HG02571 (cell line): ENCODE data around the gene GNA12.

ENCODE experiments used
- ATAC-seq: cut with Tn5 transposase; IDR thresholded peaks from one replicate; pipeline ENCODE4 v1.9.1; 2021; ENCODE audit warnings: mild to moderate bottlenecking, moderate library complexity; ENCODE audit not compliant: unreplicated experiment

The GNA12 gene

DNA sequence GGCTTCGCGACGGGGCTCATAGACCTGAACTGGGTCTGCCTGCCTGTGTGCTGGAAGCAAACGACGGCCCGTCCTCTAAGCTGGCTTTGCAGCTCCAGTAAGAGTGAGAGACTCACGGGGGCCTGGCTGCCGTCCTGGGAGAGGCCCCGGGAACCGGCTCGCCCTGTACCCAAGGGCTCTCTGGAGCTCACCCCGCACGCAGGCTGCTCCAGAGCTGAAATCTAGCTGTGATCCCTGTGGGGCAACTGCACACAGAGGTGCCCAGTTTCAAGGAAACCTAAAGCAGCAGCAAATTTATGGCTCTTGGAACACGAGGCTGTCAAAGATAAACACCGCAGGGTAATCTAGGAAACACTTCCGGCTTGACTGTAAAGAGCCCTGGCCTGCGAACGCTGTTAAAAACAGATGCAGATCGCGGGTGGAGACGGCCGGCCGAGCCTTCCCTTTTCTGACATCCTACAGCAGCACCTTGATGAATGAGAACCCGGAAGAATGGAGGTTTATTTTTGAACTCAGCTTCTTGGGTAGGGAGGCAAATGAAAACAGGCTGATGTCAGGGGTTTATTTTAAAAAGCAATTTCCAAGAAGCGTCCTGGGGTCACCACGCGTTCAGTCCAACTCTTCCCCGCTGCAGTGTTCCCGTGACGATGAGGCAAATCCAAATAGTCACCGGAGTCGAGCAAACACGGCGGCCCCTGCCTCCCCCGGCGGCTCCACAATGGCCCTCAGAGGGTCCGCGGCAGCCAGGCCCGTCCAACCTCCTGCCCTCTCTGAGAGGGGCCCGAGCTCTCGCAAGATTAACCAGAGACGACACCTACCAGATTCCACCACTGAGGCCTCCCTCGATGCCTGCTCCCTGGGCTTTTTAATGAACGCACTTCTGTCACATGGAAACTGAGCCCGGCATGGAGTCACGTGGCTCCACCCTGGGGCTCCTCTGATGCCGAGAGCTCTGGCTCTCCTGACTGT, 126.5 kb downstream of the GNA12 start:
- ATAC-seq = no peak

DNA sequence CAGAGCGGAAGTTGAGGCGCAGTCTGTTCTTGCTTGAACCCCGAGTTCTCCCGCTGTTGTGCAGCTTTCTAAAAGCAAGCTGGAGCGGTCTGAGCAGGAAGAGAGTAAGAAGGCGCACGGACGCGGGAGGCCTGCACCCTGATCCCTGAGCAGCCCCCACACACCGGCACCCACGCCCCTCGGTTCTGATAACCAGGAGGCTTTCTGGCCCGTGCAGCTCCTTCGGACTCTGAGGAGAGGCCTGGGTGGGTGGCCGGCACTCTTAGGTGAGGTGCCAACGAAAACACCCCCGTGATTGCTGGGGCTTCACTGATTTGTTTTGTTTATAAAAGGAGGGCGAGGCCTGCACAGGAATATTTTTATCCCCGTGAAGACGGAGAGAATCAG, 127.2 kb downstream of the GNA12 start:
- no peak for ATAC-seq

GRCh38 chr7:2716488-2716887, 127.6 kb downstream of the GNA12 start:
- no peak for ATAC-seq

DNA sequence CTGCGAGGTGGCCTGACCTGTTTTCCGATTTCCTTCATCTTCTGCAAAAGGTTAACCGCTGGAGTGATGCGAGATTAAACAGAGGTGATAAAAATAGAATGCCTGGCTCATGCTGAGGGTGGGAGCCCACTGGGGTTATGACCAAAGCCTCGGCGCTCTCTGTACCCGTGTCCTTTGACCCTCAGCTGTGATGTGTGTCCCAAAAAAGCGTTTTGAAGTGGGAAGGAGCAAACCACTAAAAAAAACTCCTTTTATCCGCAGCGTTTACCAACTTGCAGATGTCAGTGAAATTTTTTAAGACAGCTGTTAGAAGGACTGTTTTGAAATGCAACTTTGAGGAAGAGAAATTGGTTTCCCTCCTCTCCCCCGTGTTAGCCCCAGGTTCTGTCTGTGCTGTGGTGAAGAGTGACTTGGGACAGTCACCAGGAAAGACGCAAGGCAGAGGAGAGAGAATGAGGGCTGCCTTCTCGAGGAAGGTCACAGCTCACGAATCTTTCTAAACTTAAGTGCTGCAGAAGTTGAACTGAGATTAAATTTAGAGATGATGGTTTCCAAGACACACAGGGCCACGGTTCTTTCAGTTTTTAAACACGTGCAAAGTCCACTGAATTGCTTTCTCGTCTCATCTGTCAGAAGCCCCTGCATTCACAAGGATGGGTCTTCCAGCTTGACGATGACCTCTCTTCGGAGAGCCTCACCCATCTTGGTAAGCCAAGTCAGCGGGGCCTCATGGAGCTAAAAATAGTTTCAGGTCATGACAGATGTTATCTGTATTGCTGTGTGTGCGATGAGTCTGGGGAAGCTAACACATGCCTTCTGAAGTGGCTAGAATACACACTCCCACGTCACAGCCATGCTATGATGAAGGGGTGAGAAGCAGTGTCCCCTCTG, 128.5 kb downstream of the GNA12 start:
- no peak for ATAC-seq

DNA sequence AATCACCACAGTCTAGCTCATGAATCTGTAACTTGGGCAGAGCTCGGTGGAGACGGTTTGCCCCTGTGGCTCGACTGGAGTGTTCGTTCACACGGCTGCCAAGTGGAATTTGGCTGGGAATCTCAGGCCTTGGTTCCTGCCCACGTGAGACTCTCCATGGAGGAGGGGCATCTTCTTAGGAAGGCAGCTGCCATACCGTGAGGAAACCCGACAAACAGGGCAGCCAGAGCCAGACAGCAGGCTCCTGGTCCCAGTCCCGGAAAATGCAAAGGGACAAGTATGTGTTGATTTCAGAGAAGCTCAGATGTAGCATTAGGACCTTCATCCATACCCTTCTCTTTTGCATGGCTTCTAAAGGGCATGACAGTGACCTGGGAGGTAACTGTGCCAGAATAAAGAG, 129.5 kb downstream of the GNA12 start:
- ATAC-seq = no peak

- no peak for ATAC-seq
Measured at GRCh38 chr7:2713978-2714377, 130.1 kb downstream of the GNA12 start.

- no peak for ATAC-seq
Measured at GRCh38 chr7:2713370-2713769, 130.7 kb downstream of the GNA12 start.

DNA sequence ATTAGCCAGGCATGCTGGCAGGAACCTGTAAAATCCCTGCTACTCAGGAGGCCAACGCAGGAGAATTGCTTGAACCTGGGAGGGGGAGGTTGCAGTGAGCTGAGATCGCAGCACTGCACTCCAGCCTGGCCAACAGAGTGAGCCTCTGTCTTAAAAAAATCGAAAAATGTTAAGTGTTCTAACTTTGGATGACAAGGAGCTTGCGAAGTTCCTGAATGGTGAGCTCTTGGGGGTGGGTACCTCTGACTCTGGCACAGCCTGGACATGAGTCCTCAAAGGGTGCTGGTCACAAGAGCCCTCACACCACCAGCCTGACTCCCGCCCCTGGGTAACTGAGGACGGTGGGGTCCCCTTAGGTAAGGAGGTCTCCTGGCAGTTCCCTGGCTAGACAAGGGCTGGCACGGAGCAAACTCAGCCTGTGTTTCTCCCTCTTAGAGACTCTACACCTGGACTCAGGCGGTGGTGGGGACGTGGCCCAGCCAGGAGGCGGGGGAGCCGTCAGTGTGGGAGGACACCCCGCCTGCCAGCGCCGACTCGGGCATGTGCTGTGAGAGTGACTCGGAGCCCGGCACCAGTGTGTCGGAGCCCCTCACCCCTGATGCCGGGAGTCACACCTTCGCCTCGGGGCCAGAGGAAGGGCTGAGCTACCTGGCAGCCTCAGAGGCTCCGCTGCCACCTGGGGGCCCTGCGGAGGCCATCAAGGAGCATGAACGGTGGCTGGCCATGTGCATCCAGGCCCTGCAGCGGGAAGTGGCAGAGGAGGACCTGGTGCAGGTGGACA, 132.0 kb downstream of the GNA12 start:
- ATAC-seq = no peak

- no peak for ATAC-seq
Measured at GRCh38 chr7:2710901-2711551, 133.1 kb downstream of the GNA12 start.

GRCh38 chr7:2710286-2710655, 133.8 kb downstream of the GNA12 start:
- ATAC-seq = peak; percentile 48

GRCh38 chr7:2709553-2710285, 134.4 kb downstream of the GNA12 start:
- peak; percentile 77 for ATAC-seq

- no peak for ATAC-seq
Measured at GRCh38 chr7:2708547-2709310, 135.4 kb downstream of the GNA12 start.

DNA sequence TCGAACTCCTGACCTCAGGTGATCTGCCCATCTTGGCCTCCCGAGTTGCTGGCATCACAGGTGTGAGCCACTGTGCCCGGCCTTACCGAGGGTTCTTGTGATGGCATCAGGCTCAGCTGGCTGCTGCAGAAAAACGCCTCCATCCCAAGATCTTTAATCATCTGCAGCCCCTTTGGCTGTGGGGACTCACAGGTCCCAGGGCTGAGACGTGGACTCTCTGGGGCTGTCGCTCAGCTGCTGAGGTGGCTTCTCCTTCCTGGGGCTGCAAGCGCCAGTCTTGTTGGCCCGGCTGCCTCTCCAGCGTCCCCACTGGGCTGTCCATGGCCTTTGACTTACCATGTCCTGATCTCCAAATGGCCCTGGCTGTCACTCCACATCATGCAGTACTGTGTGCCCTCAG, 136.1 kb downstream of the GNA12 start:
- ATAC-seq = no peak

DNA sequence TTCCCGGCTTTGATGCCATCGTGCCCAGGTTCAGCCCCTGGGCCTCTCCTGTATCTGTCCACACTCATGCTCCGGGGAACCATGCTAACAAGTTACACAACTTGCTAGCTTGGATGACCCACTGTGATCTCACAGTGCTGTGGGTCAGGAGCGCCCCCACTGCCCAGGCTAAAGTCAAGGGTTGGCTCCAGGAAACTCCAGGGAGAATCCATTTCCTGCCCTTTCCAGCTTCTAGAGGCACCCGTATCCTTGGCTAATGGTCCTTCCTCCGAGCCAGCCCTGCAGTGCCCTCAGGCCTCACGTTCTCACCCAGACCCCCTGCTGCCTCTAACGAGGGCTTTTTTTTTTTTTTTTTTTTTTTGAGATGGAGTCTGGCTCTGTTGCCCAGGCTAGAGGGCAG, 136.6 kb downstream of the GNA12 start:
- ATAC-seq = no peak

GRCh38 chr7:2706685-2707126, 137.4 kb downstream of the GNA12 start:
- no peak for ATAC-seq

DNA sequence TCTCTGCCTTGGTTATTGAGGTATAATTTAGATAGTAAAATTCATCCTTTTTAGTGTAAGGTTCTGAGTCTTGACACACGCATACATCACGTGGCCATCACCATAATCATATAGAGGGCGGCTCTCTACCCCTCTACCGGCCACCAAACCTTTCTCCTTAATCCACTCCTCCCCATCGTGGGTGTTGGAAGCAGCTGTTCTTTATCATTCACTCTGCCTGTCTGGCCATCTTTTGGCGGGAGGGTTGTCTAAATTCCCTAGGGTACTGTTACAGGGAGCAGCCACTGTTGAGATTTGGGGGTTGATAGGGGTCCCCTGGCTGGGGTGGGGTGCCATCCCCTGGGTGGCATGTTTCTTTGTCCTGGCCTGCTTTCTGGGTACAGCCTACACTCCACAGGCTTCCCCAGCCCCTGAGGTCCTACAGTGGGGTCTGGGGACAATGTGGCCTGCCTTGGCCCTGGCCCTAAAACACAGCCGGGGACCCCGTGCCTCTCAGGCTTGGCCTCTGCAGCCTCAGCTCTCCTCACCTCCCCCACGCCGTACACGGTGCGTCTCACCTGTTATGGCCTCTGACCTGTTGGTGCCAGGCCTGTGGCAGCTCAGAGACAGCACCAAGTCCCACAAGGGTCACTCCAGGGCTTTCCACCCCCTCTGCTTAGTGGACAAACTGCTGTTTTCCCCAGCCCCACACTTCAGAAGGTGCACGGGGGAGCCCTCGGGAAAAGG, 138.6 kb downstream of the GNA12 start:
- ATAC-seq = no peak

GRCh38 chr7:2702594-2702957, 141.5 kb downstream of the GNA12 start:
- ATAC-seq = no peak

DNA sequence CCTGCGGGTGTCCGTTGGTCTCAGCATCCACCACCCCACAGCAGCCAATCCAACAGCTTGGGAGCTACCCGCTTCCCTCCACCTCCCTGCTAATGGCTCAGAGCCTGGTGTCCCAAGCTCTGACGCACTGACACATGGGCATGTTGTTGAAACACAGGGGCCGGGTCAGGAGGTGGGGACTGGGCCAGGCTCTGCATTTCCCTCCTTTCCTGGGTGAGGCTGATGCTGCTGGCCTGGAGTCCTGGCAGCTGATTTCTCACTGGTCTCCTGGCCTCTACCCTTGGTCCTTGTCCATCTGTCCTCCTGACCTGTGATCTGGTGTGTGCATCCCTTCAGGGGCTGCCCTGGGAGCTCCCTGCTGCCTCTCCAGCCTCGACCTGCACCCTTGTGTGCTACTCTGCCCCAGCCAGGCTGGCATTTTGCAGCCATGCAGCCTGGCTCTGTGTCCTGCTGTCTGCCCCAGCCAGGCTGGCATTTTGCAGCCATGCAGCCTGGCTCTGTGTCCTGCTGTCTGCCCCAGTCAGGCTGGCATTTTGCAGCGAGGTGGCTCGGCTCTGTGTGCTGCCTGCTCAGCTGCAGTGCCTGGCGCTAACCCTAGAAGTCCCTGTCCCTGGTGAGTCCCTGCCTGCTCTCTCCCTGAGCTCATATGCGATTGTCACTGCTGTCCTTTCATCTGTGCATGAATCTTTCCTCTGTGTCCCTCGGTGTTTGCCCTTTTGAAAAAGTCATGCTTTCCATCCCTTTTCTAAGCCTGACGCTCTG, 142.1 kb downstream of the GNA12 start:
- ATAC-seq = no peak
